OCI-LY1 (cell line): ENCODE results near the gene DYNC1I1.

Experiments used
- EZH2 ChIP-seq: fragments of 200-600 bp; sonication (generic), shearing (Covaris generic); IDR thresholded peaks from 2 replicates; pipeline ENCODE4 v1.8.0; 2017; ENCODE audit warnings: borderline replicate concordance, mixed run types, mild to moderate bottlenecking, antibody characterized with exemption, low read length, moderate library complexity, mixed read lengths
- TF ChIP-seq, protein P1 (sequence below): fragments of 200-600 bp; sonication (generic), shearing (Covaris generic); IDR thresholded peaks from 2 replicates; pipeline ENCODE4 v1.5.1; 2017; ENCODE audit warnings: mild to moderate bottlenecking, antibody characterized with exemption, low read length, moderate library complexity, mixed read lengths

DNA sequence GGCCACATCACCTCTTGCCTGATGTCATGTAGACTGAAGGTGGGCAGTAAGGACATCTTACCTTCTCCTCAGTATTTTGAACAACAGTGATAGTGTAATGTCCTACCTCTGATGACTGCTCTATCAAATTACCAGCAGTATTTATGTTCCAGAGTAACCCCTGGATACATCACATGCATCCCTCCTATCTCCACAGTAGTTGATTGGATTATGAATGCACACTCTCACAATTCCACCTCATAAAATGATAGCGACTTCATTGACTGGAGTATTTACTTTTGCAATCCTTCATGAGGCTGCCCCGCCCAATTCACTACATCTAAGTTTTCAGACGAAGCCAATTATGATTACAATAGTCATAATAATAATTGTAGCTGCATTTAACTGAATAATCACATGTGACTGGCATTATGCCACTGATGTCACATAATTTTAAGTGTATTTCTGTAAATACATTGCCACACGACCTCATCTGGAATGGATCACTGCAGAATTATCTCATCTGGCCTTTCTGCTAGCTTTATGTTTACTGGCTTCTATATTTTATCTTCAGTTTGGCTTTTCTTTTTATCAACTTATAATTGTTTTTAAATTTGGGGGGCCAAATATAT lies 280.6 kb downstream of the DYNC1I1 start:
- TF ChIP-seq, protein P1, sequence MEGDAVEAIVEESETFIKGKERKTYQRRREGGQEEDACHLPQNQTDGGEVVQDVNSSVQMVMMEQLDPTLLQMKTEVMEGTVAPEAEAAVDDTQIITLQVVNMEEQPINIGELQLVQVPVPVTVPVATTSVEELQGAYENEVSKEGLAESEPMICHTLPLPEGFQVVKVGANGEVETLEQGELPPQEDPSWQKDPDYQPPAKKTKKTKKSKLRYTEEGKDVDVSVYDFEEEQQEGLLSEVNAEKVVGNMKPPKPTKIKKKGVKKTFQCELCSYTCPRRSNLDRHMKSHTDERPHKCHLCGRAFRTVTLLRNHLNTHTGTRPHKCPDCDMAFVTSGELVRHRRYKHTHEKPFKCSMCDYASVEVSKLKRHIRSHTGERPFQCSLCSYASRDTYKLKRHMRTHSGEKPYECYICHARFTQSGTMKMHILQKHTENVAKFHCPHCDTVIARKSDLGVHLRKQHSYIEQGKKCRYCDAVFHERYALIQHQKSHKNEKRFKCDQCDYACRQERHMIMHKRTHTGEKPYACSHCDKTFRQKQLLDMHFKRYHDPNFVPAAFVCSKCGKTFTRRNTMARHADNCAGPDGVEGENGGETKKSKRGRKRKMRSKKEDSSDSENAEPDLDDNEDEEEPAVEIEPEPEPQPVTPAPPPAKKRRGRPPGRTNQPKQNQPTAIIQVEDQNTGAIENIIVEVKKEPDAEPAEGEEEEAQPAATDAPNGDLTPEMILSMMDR, result no peak
- no peak for TF ChIP-seq EZH2
